ENCODE results near the gene GRWD1. TPM values are rescaled to one million over a fixed set of nuclear protein-coding genes. Genes with fewer than 3 reads are reported as not detected.

The GRWD1 gene
- total and polyA plus RNA-seq, 2 of the 8 experiments (the other 6 are each of a cell fraction or from before 2014, with no cell fraction given): 36.9 to 61.9 TPM

- Histone ChIP-seq H3K23me2 (ENCODE audit: low read depth, low read length) (no peaks in the 10 kb centered on the region), H3K9me3 (ENCODE audit: insufficient read depth in 2 of 2, low read depth in 1 of 2, low read length in 1 of 2) (no peaks in the 10 kb centered on the region), H3K36me3 (ENCODE audit: control insufficient read depth in 2 of 4, insufficient read depth in 4 of 4, low read length in 3 of 4) (peaks cover 20 to 56% (median 39%) of the 10 kb centered on the region in 4 experiments), H2BK120ac (replicated peaks; ENCODE audit: low read depth, low read length) (no peak overlapping the region), H2BK20ac (ENCODE audit: low read length) (no peak overlapping the region), H4K5ac (ENCODE audit: insufficient read length, low read depth, low read length) (no peak overlapping the region), H2BK15ac (ENCODE audit: low read length) (no peak overlapping the region), H4K20me1 (replicated peaks in 1 of 2; ENCODE audit: control insufficient read depth in 1 of 2, insufficient read depth in 2 of 2, low read length in 2 of 2) (peaks cover 2 to 21% of the 10 kb centered on the region in 2 experiments), H3K14ac (ENCODE audit: insufficient read length) (no peak overlapping the region), H3K4me2 (ENCODE audit: insufficient read depth in 1 of 2, low read depth in 2 of 2, low read length in 2 of 2) (no peak overlapping the region), H3K56ac (replicated peaks; ENCODE audit: insufficient read length, low read depth, low read length) (no peak overlapping the region), H3K18ac (ENCODE audit: extremely low read depth, low read length) (no peak overlapping the region), H3K4me1 (replicated peaks in 1 of 4; ENCODE audit: control insufficient read depth in 3 of 4, insufficient read depth in 4 of 4, low read length in 3 of 4) (no peaks in the 10 kb centered on the region), H3K9ac (replicated peaks in 1 of 4; ENCODE audit: extremely low read depth in 1 of 4, low read depth in 3 of 4, low read length in 3 of 4) (no peak overlapping the region), H3K4ac (replicated peaks; ENCODE audit: insufficient read length, low read depth, low read length) (no peak overlapping the region), H2AFZ (ENCODE audit: low read length) (no peak overlapping the region), H3K23ac (ENCODE audit: insufficient read length) (no peak overlapping the region), H3K79me1 (ENCODE audit: low read depth, low read length) (peaks cover 4% of the 10 kb centered on the region), H2BK5ac (ENCODE audit: low read depth, low read length) (no peak overlapping the region), H2AK5ac (ENCODE audit: low read depth, low read length) (no peak overlapping the region), H2BK12ac (ENCODE audit: low read depth, low read length) (no peak overlapping the region), H4K91ac (replicated peaks; ENCODE audit: insufficient read length, low read length) (no peak overlapping the region), H3K27ac (ENCODE audit: low read depth, low read length) (no peak overlapping the region), H3K4me3 (ENCODE audit: extremely low read depth in 1 of 4, insufficient read depth in 2 of 4, low read depth in 3 of 4, low read length in 4 of 4) (no peak overlapping the region), H3K27me3 (replicated peaks in 1 of 4; ENCODE audit: control insufficient read depth in 3 of 4, extremely low read depth in 1 of 4, insufficient read depth in 3 of 4, low read length in 3 of 4) (no peaks in the 10 kb centered on the region), H4K8ac (ENCODE audit: extremely low read depth, insufficient read depth, low read length) (no peak overlapping the region), H3K79me2 (ENCODE audit: control insufficient read depth in 1 of 2, insufficient read depth in 2 of 2, low read length in 2 of 2) (no peaks in the 10 kb centered on the region)
- ChIA-PET CTCF (ENCODE audit: partially characterized antibody) (interaction anchor here (0.6 to 0.7 kb wide), 2 partner anchors 31 to 146 kb away, joined by 3 to 4 read pairs; no protein-coding TSS in a partner anchor), POLR2A (ENCODE audit: partially characterized antibody) (interaction anchor here (1.0 to 3.7 kb wide), 5 partner anchors 9 to 21 kb away, joined by 4 to 17 read pairs (median 6); no protein-coding TSS in a partner anchor)
- 93% methylated on average over 7 of the region's 22 CpGs; no CpG with 5 or more reads in 1 of the 2 experiments for WGBS, 2 experiments (ENCODE audit: extremely low coverage in 1 of 2, insufficient coverage in 1 of 2, insufficient read length in 1 of 2, insufficient replicate concordance in 2 of 2, low coverage in 1 of 2, low lambda C conversion rate in 2 of 2, missing lambda C conversion rate in 1 of 2)
- DNase-seq (ENCODE audit: low read depth in 1 of 2, low spot score in 2 of 2) (no peak), FAIRE-seq (no peak)
- no peak for TF ChIP-seq EZH2 (IDR thresholded peaks at IDR 0.05; ENCODE audit: low read depth, low read length, severe bottlenecking)
- TF ChIP-seq GTF2F1 (IDR thresholded peaks at IDR 0.05; ENCODE audit: borderline replicate concordance, low read depth, low read length): no peak
- no peak for TF ChIP-seq CHD1 (IDR thresholded peaks at IDR 0.05; ENCODE audit: low read depth, low read length)
- TF ChIP-seq FOSL1 (IDR thresholded peaks at IDR 0.05; ENCODE audit: insufficient read depth, low read depth, low read length): no peak
Measured at GRCh38 chr19:48454150-48454730, 8.5 kb downstream of the GRWD1 start.
